ENCODE results near the gene EBF3. TPM values are rescaled to one million over a fixed set of nuclear protein-coding genes. Genes with fewer than 3 reads are reported as not detected.

The EBF3 gene
- total RNA-seq, 1 donor from 2014 or later: 33.4 TPM

DNA sequence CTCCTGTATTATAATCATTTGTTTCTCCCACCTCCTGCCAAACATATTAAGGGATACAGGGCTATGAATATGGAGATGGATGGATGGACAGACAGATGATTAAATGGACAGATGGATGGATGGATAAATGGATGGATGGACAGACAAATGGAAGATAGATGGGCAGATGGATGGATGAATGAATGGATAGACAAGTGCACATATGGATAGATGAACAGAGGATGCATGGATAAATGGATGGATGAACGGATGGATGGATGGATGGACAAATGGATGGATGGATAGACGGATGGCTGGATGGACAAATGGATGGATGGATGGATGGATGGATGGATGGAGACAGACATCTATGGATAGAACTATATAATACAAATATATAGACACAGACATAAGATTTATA lies 59.8 kb downstream of the EBF3 start:
- Histone ChIP-seq H3K4me1 (ENCODE audit: control insufficient read depth in 3 of 3, insufficient read depth in 3 of 3, low read length in 3 of 3) (no peaks in the 10 kb centered on the region), H3K27me3 (ENCODE audit: control insufficient read depth in 3 of 3, insufficient read depth in 3 of 3, low read length in 3 of 3) (no peaks in the 10 kb centered on the region), H3K9me3 (ENCODE audit: control insufficient read depth in 3 of 3, low read length in 3 of 3) (no peaks in the 10 kb centered on the region), H3K4me3 (ENCODE audit: low read length in 3 of 3) (no peak overlapping the region), H3K27ac (ENCODE audit: low read depth, low read length) (no peak overlapping the region), H3K9ac (ENCODE audit: low read depth in 1 of 3, low read length in 3 of 3) (no peak overlapping the region), H3K36me3 (ENCODE audit: control insufficient read depth in 3 of 3, insufficient read depth in 3 of 3, low read length in 3 of 3) (peaks cover 0 to 2% (median 0%) of the 10 kb centered on the region in 3 donors)

DNA sequence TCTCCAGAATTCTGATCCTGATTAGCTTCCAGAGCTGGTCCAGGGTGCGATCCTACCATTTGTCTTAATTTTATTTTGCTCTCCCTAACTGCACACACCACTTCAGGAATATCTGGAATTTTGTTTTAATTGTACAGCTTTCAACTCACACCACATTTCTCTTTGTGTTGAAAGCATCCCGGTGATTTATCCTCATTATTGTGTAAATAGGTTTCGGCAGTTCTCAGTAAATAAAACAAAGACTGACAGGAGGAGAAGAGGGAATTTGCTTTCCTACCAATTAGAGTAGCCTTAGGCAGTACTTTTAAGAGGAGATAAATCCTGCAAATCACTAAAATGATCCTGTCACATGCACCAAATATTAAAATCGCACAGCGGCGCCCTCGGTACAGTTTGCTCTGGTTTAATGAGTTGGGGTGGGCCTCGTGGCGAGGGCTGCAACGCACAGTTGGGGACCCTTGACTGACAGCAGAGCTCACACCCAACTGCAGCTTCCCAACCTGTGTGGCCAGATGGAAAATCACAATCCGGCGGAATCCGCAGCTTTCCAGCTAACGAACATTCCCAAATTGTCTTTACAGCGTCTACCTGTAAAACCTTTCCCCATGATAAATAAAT lies 62.6 kb downstream of the EBF3 start:
- Histone ChIP-seq H3K9me3 (ENCODE audit: control insufficient read depth in 3 of 3, low read length in 3 of 3) (no peaks in the 10 kb centered on the region), H3K4me1 (ENCODE audit: control insufficient read depth in 3 of 3, insufficient read depth in 3 of 3, low read length in 3 of 3) (no peaks in the 10 kb centered on the region), H3K36me3 (ENCODE audit: control insufficient read depth in 3 of 3, insufficient read depth in 3 of 3, low read length in 3 of 3) (peaks cover 0 to 2% (median 0%) of the 10 kb centered on the region in 3 donors), H3K27ac (ENCODE audit: low read depth, low read length) (no peak overlapping the region), H3K9ac (ENCODE audit: low read depth in 1 of 3, low read length in 3 of 3) (no peak overlapping the region), H3K27me3 (ENCODE audit: control insufficient read depth in 3 of 3, insufficient read depth in 3 of 3, low read length in 3 of 3) (no peaks in the 10 kb centered on the region), H3K4me3 (ENCODE audit: low read length in 3 of 3) (no peak overlapping the region)

DNA sequence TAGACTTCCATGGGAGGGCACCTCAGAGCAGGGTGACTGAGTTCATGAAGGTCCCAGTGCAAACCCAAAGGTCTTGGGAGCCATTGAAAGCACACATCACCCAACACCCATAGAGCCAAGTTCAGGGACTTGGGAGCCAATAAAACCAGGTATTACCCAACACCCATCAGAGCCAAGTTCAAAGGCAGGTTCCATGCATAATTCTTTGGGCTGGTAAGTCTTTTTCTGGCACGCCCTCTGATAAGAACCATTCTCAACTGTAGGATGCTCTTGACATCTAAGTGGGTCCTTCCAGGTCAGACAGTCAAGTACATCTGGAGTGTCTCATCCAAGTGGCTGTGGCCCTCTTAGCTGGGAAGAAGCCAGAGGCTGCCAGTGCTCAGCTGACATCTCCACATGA lies 63.2 kb downstream of the EBF3 start:
- H3K9ac ChIP-seq (ENCODE audit: low read depth in 1 of 3, low read length in 3 of 3): no peak overlapping the region
- H3K4me3 ChIP-seq (ENCODE audit: low read length in 3 of 3): no peak overlapping the region
- H3K27ac ChIP-seq (ENCODE audit: low read depth, low read length): no peak overlapping the region
- no peaks in the 10 kb centered on the region for H3K9me3 ChIP-seq (ENCODE audit: control insufficient read depth in 3 of 3, low read length in 3 of 3)
- H3K4me1 ChIP-seq (ENCODE audit: control insufficient read depth in 3 of 3, insufficient read depth in 3 of 3, low read length in 3 of 3): no peaks in the 10 kb centered on the region
- peaks cover 0 to 2% (median 0%) of the 10 kb centered on the region in 3 donors for H3K36me3 ChIP-seq (ENCODE audit: control insufficient read depth in 3 of 3, insufficient read depth in 3 of 3, low read length in 3 of 3)
- H3K27me3 ChIP-seq (ENCODE audit: control insufficient read depth in 3 of 3, insufficient read depth in 3 of 3, low read length in 3 of 3): no peaks in the 10 kb centered on the region

- Histone ChIP-seq H3K36me3 (ENCODE audit: control insufficient read depth in 3 of 3, insufficient read depth in 3 of 3, low read length in 3 of 3) (no peaks in the 10 kb centered on the region), H3K27me3 (ENCODE audit: control insufficient read depth in 3 of 3, insufficient read depth in 3 of 3, low read length in 3 of 3) (no peaks in the 10 kb centered on the region), H3K4me1 (ENCODE audit: control insufficient read depth in 3 of 3, insufficient read depth in 3 of 3, low read length in 3 of 3) (peaks cover 6 to 8% (median 6%) of the 10 kb centered on the region in 3 donors), H3K9me3 (ENCODE audit: control insufficient read depth in 3 of 3, low read length in 3 of 3) (no peaks in the 10 kb centered on the region), H3K4me3 (ENCODE audit: low read length in 3 of 3) (no peak overlapping the region), H3K27ac (ENCODE audit: low read depth, low read length) (no peak overlapping the region), H3K9ac (ENCODE audit: low read depth in 1 of 3, low read length in 3 of 3) (no peak overlapping the region)
These were observed 64.6 kb downstream of the EBF3 start for GRCh38 chr10:129899276-129900130.

DNA sequence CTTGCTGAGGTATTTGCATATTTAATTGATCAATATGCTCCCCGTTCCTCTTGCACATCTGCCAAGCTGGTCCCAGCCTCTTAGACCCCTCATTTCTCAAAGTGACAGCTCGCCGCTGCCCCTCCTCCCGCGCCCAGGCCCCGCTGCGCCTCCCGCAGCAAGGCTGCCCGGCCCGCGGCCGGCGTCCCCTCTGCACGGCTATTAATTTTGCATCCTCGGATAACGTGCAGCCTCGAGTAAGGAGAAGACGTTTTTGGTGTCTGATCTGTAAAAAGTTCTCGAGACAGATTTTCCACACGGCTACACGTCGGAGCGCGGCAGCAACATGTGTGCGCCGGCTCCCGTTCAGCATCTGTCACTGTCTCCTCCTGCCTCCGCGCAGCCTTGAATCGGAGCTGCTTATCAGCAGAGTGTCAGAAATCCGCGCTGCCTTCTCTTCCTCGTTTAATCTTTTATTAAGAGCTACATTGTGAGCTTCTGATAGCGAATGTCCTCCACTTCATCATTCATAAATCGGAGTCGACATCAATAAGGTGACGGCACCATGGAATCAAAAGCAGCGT lies 65.3 kb downstream of the EBF3 start:
- Histone ChIP-seq H3K36me3 (ENCODE audit: control insufficient read depth in 3 of 3, insufficient read depth in 3 of 3, low read length in 3 of 3) (no peaks in the 10 kb centered on the region), H3K27me3 (ENCODE audit: control insufficient read depth in 3 of 3, insufficient read depth in 3 of 3, low read length in 3 of 3) (no peaks in the 10 kb centered on the region), H3K4me3 (ENCODE audit: low read length in 3 of 3) (no peak overlapping the region), H3K9ac (ENCODE audit: low read depth in 1 of 3, low read length in 3 of 3) (no peak overlapping the region), H3K9me3 (ENCODE audit: control insufficient read depth in 3 of 3, low read length in 3 of 3) (no peaks in the 10 kb centered on the region), H3K4me1 (ENCODE audit: control insufficient read depth in 3 of 3, insufficient read depth in 3 of 3, low read length in 3 of 3) (peaks cover 6 to 12% (median 10%) of the 10 kb centered on the region in 3 donors), H3K27ac (ENCODE audit: low read depth, low read length) (no peak overlapping the region)

DNA sequence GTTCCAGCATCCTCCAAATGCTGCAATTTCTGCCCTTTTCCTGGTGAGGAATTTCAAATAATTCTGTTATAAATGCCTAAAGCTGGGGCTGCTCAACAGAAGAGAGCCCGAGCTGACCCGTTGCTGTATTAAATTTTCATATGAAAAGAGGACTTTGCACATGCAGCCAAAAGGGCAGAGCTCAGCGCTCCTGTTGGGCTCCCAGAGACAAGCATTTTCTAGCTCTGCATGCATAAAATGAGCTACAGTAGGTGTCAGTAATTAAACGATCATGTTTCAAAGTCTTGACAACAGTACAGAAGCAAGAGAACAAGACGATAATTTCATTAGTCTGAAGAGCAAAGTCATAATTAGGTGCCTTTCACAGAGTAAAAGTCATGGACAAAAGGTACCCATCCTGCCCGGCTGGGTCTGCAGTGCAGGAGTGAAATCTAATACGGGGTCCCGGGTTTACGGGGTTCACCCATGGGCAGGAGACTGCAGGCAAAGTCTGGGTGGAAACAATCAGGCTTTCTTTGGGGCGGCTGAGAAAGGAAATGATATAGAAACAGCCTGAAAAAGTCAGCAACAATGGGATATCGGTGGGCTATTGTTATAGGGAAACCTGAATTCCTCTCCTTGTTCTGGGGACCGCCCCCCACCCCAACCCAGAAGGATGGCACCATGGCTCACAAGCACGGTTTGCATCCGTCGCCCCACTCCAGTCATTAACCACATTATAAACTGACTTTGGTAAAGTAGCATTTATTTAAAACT lies 66.0 kb downstream of the EBF3 start:
- H3K27me3 ChIP-seq (ENCODE audit: control insufficient read depth in 3 of 3, insufficient read depth in 3 of 3, low read length in 3 of 3): no peaks in the 10 kb centered on the region
- H3K4me3 ChIP-seq (ENCODE audit: low read length in 3 of 3): no peak overlapping the region
- no peak overlapping the region for H3K27ac ChIP-seq (ENCODE audit: low read depth, low read length)
- no peaks in the 10 kb centered on the region for H3K9me3 ChIP-seq (ENCODE audit: control insufficient read depth in 3 of 3, low read length in 3 of 3)
- H3K9ac ChIP-seq (ENCODE audit: low read depth in 1 of 3, low read length in 3 of 3): no peak overlapping the region
- peaks cover 8 to 15% (median 13%) of the 10 kb centered on the region in 3 donors for H3K4me1 ChIP-seq (ENCODE audit: control insufficient read depth in 3 of 3, insufficient read depth in 3 of 3, low read length in 3 of 3)
- no peaks in the 10 kb centered on the region for H3K36me3 ChIP-seq (ENCODE audit: control insufficient read depth in 3 of 3, insufficient read depth in 3 of 3, low read length in 3 of 3)

DNA sequence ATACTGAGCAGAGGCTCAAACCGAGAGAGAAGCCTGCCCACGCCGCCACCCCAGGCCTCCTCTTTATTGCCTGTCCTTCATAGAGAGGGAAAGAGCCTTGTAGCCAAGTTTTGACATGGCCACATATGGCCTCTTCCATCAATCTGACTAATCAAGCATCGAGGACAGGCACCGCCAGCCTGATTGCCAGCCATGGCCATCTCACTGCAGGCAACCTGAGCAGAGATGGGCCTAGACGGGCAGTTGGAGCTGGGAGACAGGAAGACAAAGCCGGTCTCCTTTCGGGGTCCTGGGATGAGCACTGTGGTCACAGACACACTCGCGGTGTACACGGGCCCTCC lies 67.2 kb downstream of the EBF3 start:
- Histone ChIP-seq H3K27me3 (ENCODE audit: control insufficient read depth in 3 of 3, insufficient read depth in 3 of 3, low read length in 3 of 3) (no peaks in the 10 kb centered on the region), H3K4me1 (ENCODE audit: control insufficient read depth in 3 of 3, insufficient read depth in 3 of 3, low read length in 3 of 3) (peaks cover 18 to 23% (median 18%) of the 10 kb centered on the region in 3 donors), H3K27ac (ENCODE audit: low read depth, low read length) (no peak overlapping the region), H3K36me3 (ENCODE audit: control insufficient read depth in 3 of 3, insufficient read depth in 3 of 3, low read length in 3 of 3) (no peaks in the 10 kb centered on the region), H3K9me3 (ENCODE audit: control insufficient read depth in 3 of 3, low read length in 3 of 3) (no peaks in the 10 kb centered on the region), H3K4me3 (ENCODE audit: low read length in 3 of 3) (no peak overlapping the region), H3K9ac (ENCODE audit: low read depth in 1 of 3, low read length in 3 of 3) (no peak overlapping the region)

DNA sequence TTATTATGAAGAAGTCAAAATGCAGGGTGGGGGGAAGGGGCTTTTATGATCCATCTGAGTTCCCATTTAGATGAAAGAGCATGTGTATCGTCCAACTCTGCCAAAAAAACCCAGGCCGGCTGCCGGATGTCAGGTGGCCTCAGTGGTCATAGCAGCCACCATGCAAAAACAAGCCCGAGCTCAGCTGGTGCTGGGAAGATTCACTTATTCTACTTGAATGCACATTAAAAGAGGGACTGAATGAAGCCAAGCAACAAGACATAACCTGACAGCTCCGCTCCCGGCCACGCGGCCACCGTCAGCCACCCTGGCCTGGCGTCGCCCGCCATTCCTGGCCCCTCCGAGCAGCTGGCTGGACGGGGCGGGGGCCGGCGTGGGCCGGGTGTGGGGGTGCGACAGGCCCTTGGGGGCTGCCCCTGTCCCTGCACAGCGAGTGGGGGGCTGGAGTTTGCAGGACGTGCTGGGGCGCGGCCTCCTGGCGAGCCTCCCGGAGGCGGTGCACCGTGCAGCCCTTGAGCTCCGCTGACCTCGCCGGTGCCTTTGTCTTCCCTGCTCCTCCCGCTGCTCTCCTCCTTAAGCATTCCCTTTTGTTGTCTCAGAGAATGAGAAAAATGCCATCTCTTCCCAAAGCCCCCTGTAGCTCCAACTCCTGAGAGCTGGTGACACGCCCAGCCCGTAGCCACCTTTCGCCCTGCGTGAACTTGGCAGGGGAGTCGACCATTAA lies 67.8 kb downstream of the EBF3 start:
- Histone ChIP-seq H3K27ac (ENCODE audit: low read depth, low read length) (no peak overlapping the region), H3K4me1 (ENCODE audit: control insufficient read depth in 3 of 3, insufficient read depth in 3 of 3, low read length in 3 of 3) (peaks cover 21 to 26% (median 22%) of the 10 kb centered on the region in 3 donors), H3K9me3 (ENCODE audit: control insufficient read depth in 3 of 3, low read length in 3 of 3) (no peaks in the 10 kb centered on the region), H3K27me3 (ENCODE audit: control insufficient read depth in 3 of 3, insufficient read depth in 3 of 3, low read length in 3 of 3) (no peaks in the 10 kb centered on the region), H3K36me3 (ENCODE audit: control insufficient read depth in 3 of 3, insufficient read depth in 3 of 3, low read length in 3 of 3) (no peaks in the 10 kb centered on the region), H3K4me3 (ENCODE audit: low read length in 3 of 3) (no peak overlapping the region), H3K9ac (ENCODE audit: low read depth in 1 of 3, low read length in 3 of 3) (no peak overlapping the region)

DNA sequence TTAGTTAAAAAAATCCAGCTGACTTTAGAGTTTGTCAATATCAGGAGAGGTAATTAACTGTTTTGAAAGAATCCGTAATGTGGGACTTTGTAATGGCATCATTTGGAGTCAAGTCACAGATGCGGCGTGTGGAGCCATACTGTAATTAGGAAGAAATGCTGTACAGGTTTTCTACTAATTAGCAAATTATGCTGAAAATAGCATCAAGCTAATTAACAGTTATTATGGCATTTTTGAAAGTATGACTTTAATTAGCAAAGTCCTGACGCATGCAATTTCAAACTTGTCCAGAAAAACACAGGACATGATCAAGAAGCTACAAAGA lies 68.3 kb downstream of the EBF3 start:
- H3K36me3 ChIP-seq (ENCODE audit: control insufficient read depth in 3 of 3, insufficient read depth in 3 of 3, low read length in 3 of 3): no peaks in the 10 kb centered on the region
- H3K9ac ChIP-seq (ENCODE audit: low read depth in 1 of 3, low read length in 3 of 3): no peak overlapping the region
- H3K4me1 ChIP-seq (ENCODE audit: control insufficient read depth in 3 of 3, insufficient read depth in 3 of 3, low read length in 3 of 3): peaks cover 22 to 27% (median 24%) of the 10 kb centered on the region in 3 donors
- H3K4me3 ChIP-seq (ENCODE audit: low read length in 3 of 3): no peak overlapping the region
- no peaks in the 10 kb centered on the region for H3K9me3 ChIP-seq (ENCODE audit: control insufficient read depth in 3 of 3, low read length in 3 of 3)
- no peak overlapping the region for H3K27ac ChIP-seq (ENCODE audit: low read depth, low read length)
- no peaks in the 10 kb centered on the region for H3K27me3 ChIP-seq (ENCODE audit: control insufficient read depth in 3 of 3, insufficient read depth in 3 of 3, low read length in 3 of 3)
